Mesendoderm (in vitro differentiated cells): Measurements from ENCODE around the gene SPDYE17.
"Not testable (repeated sequence)": the region's sequence is repeated elsewhere in the genome, so short reads cannot be mapped to it uniquely, and the experiment has no call there.

Experiments
- DNase-seq: peaks from one replicate; pipeline ENCODE4 v3.0.0; 2013
- H2AK5ac ChIP-seq: 2 replicates; pipeline ENCODE4 v1.6.1; 2013; ENCODE audit warnings: low read length, inconsistent platforms
- H2BK120ac ChIP-seq: 2 replicates; pipeline ENCODE4 v1.6.1; 2013; ENCODE audit warnings: low read depth, mild to moderate bottlenecking, low read length, moderate library complexity, mixed read lengths
- H2BK15ac ChIP-seq: replicated peaks from 2 replicates; pipeline ENCODE4 v1.6.1; 2013; ENCODE audit warnings: low read depth, mild to moderate bottlenecking, moderate library complexity
- H2BK5ac ChIP-seq: 2 replicates; pipeline ENCODE4 v1.6.1; 2013; ENCODE audit warnings: low read length, inconsistent platforms
- H3K18ac ChIP-seq: 2 replicates; pipeline ENCODE4 v1.6.1; 2013; ENCODE audit warnings: mild to moderate bottlenecking, low read length, mixed read lengths
- H3K23ac ChIP-seq: one replicate; pipeline ENCODE4 v1.6.1; 2013; ENCODE audit warnings: low read length
- H3K27ac ChIP-seq: 2 replicates; pipeline ENCODE4 v1.5.1; 2013; ENCODE audit warnings: low read depth, mild to moderate bottlenecking, inconsistent platforms, low read length, moderate library complexity
- H3K27me3 ChIP-seq: 2 replicates; pipeline ENCODE4 v1.6.1; 2013; ENCODE audit warnings: low read length, control low read depth, mild to moderate bottlenecking, inconsistent platforms; ENCODE audit not compliant: insufficient read depth, poor library complexity
- H3K36me3 ChIP-seq: 2 replicates; pipeline ENCODE4 v1.6.1; 2013; ENCODE audit warnings: low read length, inconsistent platforms; ENCODE audit not compliant: control insufficient read depth, insufficient read depth
- H3K4ac ChIP-seq: one replicate; pipeline ENCODE4 v1.6.1; 2013; ENCODE audit warnings: low read depth, mild to moderate bottlenecking, low read length, moderate library complexity
- H3K4me1 ChIP-seq: 2 replicates; pipeline ENCODE4 v1.6.1; 2013; ENCODE audit warnings: low read depth, low read length, inconsistent platforms; ENCODE audit not compliant: control insufficient read depth
- H3K4me2 ChIP-seq: 2 replicates; pipeline ENCODE4 v1.6.1; 2013; ENCODE audit warnings: low read length
- H3K4me3 ChIP-seq: 2 replicates; pipeline ENCODE4 v1.5.1; 2013; ENCODE audit warnings: mild to moderate bottlenecking, low read length
- H3K56ac ChIP-seq: one replicate; pipeline ENCODE4 v1.6.1; 2013; ENCODE audit warnings: low read length
- H3K79me1 ChIP-seq: 2 replicates; pipeline ENCODE4 v1.6.1; 2013; ENCODE audit warnings: low read length, inconsistent platforms
- H3K79me2 ChIP-seq: 2 replicates; pipeline ENCODE4 v1.6.1; 2013; ENCODE audit warnings: mild to moderate bottlenecking, low read length; ENCODE audit not compliant: control insufficient read depth, insufficient read depth
- H3K9ac ChIP-seq: 2 replicates; pipeline ENCODE4 v1.6.1; 2013; ENCODE audit warnings: low read length, inconsistent platforms
- H4K5ac ChIP-seq: one replicate; pipeline ENCODE4 v1.6.1; 2013; ENCODE audit warnings: low read length
- H4K8ac ChIP-seq: one replicate; pipeline ENCODE4 v1.6.1; 2013; ENCODE audit warnings: low read depth, mild to moderate bottlenecking, control low read depth, low read length, moderate library complexity
- WGBS: extraction: QIAGEN DNeasy Blood & Tissue Kit; methylation state at CpG from one replicate; pipeline ENCODE4 v1.1.7; 2013; ENCODE audit warnings: low lambda C conversion rate, missing lambda C conversion rate; ENCODE audit not compliant: insufficient coverage; ENCODE audit errors: extremely low coverage; 5-methylcytosine and 5-hydroxymethylcytosine counted together

SPDYE17 gene

DNA sequence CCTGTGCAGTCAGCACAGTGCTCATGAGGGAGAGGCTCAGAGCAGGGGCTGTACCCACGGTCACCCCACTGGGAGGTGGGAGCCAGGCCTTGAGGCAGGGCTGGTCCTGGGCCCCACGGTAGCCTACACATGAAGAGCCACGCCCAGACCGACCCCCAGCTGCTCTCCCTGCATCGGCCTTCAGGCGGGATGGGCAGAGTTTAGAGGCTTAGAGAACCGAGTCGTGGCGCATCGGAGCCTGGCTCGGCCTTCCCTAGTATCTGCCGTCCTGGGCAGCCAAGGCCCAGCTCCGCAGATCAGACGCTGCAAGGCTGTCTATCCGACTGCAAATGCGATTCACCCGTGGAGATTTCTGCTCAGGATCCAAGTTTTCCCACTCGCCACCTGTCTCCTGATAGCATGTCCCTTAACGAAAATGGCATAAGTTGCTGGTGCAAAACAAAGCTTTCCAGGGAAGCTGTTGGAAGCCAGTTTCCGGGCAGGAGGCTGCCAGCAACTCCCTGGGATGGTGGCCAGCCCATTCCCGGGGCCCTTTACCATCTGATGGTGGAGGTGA lies 29.4 kb downstream of the SPDYE17 start:
- not testable (repeated sequence) for H3K4ac ChIP-seq, H3K23ac ChIP-seq, H3K27me3 ChIP-seq, H3K56ac ChIP-seq, H4K8ac ChIP-seq, H2AK5ac ChIP-seq, DNase-seq, H3K79me2 ChIP-seq, H3K18ac ChIP-seq, H3K27ac ChIP-seq, H3K36me3 ChIP-seq, H3K4me1 ChIP-seq, H3K4me2 ChIP-seq, H3K79me1 ChIP-seq, H2BK5ac ChIP-seq, H2BK15ac ChIP-seq, H3K9ac ChIP-seq, H2BK120ac ChIP-seq, H4K5ac ChIP-seq, H3K4me3 ChIP-seq
- WGBS = no CpG with 5 or more reads among the region's 21 CpGs

DNA sequence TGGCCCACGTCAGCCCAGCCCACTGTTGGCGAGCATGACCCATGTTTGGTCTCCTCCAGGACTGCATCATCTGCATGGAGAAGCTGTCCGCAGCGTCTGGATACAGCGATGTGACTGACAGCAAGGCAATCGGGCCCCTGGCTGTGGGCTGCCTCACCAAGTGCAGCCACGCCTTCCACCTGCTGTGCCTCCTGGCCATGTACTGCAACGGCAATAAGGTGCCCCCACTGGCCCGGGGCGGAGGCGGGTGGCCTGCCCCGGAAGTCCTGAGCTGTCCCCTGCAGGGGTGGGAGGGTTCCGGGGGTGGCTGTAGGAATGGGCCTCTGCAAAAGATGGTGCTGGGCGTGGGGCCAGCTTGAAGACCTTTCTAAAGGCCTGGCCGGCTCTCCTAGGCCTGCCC lies 30.1 kb downstream of the SPDYE17 start:
- not testable (repeated sequence) for H3K4ac ChIP-seq, H3K79me2 ChIP-seq, H3K4me2 ChIP-seq, H3K4me3 ChIP-seq, H3K4me1 ChIP-seq, H3K27me3 ChIP-seq, H3K56ac ChIP-seq, H3K18ac ChIP-seq, H3K79me1 ChIP-seq, H2BK120ac ChIP-seq, H2BK15ac ChIP-seq, H4K8ac ChIP-seq, H2AK5ac ChIP-seq, H3K23ac ChIP-seq, H2BK5ac ChIP-seq, H3K36me3 ChIP-seq, H3K27ac ChIP-seq, DNase-seq, H3K9ac ChIP-seq, H4K5ac ChIP-seq
- WGBS = no CpG with 5 or more reads among the region's 15 CpGs

DNA sequence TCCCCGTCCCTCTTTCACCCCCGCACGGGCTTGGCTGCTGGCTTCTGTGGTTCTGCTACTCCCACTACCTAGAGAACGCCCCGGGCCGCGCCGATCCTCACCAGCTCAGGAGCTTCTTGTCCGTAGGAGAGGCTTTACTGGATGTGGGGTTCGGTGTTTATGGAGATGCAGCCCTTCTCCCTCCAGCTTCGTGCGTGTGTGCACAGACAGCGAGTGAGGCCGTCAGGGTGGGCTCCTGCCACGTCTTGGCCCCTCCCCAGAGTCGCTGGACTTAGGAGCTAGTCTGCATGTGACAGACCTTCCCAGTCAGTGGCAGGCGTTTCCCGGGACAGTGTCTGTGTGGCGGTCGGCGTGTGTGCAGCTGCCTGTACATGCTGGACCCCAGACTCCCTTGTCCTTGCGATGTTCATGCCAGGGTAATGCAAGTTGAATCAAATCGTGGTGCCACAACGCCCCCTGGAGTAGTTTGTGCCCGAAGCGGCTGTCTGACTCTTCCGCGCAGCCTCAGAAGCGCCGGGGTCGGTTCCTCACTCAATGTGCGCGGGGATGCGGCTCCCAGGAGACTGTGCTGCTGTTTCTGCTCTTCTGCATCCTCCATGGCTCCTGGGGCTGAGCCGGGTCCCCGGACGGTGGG lies 32.6 kb downstream of the SPDYE17 start:
- DNase-seq, H3K4ac ChIP-seq, H3K79me1 ChIP-seq, H3K18ac ChIP-seq, H3K9ac ChIP-seq, H3K79me2 ChIP-seq, H3K27ac ChIP-seq, H2BK120ac ChIP-seq, H3K56ac ChIP-seq, H4K8ac ChIP-seq, H3K4me2 ChIP-seq, H2AK5ac ChIP-seq, H2BK5ac ChIP-seq, H3K27me3 ChIP-seq, H4K5ac ChIP-seq, H2BK15ac ChIP-seq, H3K23ac ChIP-seq, H3K4me1 ChIP-seq, H3K36me3 ChIP-seq, H3K4me3 ChIP-seq: not testable (repeated sequence)
- WGBS = no CpG with 5 or more reads among the region's 37 CpGs

DNA sequence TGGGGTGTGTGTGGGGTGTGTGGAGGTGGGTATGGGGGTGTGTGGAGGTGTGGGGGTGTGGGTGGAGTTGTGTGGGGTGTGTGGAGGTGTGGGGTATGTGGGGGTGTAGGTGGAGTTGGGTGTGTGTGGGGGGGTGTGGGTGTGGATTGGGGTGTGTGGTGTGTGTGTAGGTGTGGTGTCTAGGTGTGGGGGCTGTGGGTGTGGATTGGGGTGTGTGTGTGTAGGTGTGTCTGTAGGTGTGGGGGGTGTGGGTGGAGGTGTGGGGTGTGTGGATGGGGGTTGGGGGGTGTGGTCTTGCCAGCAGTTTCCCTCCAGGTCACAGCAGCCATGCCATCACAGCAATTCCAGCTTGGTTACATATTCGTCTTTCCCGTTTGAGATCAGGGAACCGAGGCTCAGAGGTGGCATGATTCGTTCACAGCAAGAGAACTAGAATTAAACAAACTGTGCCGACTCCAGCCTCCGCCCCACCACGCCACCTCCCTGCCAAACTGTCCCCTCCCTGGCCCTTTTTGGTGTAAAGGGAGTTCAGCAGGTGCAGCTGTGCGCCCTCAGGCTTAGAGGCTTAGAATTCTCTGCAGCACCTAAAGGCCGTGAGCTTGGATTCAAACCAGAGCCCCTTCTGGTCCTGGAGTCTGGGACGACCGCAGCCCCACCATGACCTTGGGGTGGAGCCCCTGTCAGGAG lies 33.3 kb downstream of the SPDYE17 start:
- H2BK120ac ChIP-seq, H4K5ac ChIP-seq, H3K27me3 ChIP-seq, H3K79me1 ChIP-seq, H3K4ac ChIP-seq, H2BK5ac ChIP-seq, DNase-seq, H3K4me3 ChIP-seq, H2BK15ac ChIP-seq, H3K79me2 ChIP-seq, H3K56ac ChIP-seq, H3K27ac ChIP-seq, H3K36me3 ChIP-seq, H3K18ac ChIP-seq, H3K4me2 ChIP-seq, H3K23ac ChIP-seq, H3K9ac ChIP-seq, H3K4me1 ChIP-seq, H2AK5ac ChIP-seq, H4K8ac ChIP-seq: not testable (repeated sequence)
- whole genome bisulfite sequencing = no CpG with 5 or more reads among the region's 11 CpGs

DNA sequence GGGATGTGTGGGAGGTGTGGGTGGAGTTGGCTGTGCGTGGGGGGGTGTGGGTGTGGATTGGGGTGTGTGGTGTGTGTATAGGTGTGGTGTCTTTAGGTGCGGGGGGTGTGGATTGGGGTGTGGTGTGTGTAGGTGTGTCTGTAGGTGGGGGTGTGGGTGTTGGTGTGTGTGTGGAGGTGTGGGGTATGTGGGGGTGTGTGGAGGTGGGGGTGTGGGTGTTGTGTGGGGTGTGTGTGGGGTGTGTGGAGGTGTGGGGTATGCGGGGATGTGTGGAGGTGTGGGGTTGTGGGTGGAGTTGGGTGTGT lies 33.9 kb downstream of the SPDYE17 start:
- Histone ChIP-seq H3K4ac (no peak overlapping the region), H2AK5ac (no peak overlapping the region), H4K5ac (no peak overlapping the region), H3K79me1 (no peaks in the 10 kb centered on the region), H3K79me2 (no peaks in the 10 kb centered on the region), H4K8ac (no peak overlapping the region), H2BK15ac (no peak overlapping the region), H2BK120ac (no peak overlapping the region), H3K18ac (no peak overlapping the region), H3K4me1 (no peaks in the 10 kb centered on the region), H3K4me3 (no peak overlapping the region), H3K27ac (no peak overlapping the region), H3K4me2 (no peak overlapping the region), H3K36me3 (no peaks in the 10 kb centered on the region), H3K23ac (no peak overlapping the region), H3K9ac (no peak overlapping the region), H3K27me3 (no peaks in the 10 kb centered on the region), H2BK5ac (no peak overlapping the region), H3K56ac (no peak overlapping the region)
- 100% methylated on average over 3 of the region's 3 CpGs for WGBS
- DNase-seq = no peak
